K562 (cell line): ENCODE results near the gene OLFML2A. TPM values are rescaled to one million over a fixed set of nuclear protein-coding genes. Genes with fewer than 3 reads are reported as not detected.

ENCODE experiments used
- BHLHE40 ChIP-seq: IDR thresholded peaks from 2 replicates; pipeline ENCODE4 v1.6.1; 2011; ENCODE audit warnings: low read length, improper control_type of control experiment
- CBX5 ChIP-seq: IDR thresholded peaks from 2 replicates; pipeline ENCODE4 v1.6.1; 2014; ENCODE audit warnings: low read depth, borderline replicate concordance
- EP400 ChIP-seq: fragments of 450-650 bp; IDR thresholded peaks from 2 replicates; pipeline ENCODE4 v1.6.1; 2017; ENCODE audit warnings: antibody characterized with exemption, mild to moderate bottlenecking, moderate library complexity
- FOXJ2 ChIP-seq: fragments of 200-800 bp; sonication (Bioruptor generic); IDR thresholded peaks from 2 replicates; pipeline ENCODE4 v1.6.1; 2016; ENCODE audit warnings: missing genetic modification characterization, missing compliant biosample characterization
- GABPB2 ChIP-seq: fragments of 250-450 bp; sonication (Bioruptor Pico); conservative IDR thresholded peaks from 2 replicates; pipeline ENCODE4 v1.5.1; 2021; ENCODE audit warnings: mild to moderate bottlenecking
- GTF2E2 ChIP-seq: fragments of 200-800 bp; sonication (Bioruptor generic); IDR thresholded peaks from 2 replicates; pipeline ENCODE4 v1.6.1; 2016; ENCODE audit warnings: missing genetic modification characterization, missing compliant biosample characterization
- HDAC2 ChIP-seq: fragments of 450-650 bp; IDR thresholded peaks from 2 replicates; pipeline ENCODE4 v1.6.1; 2016; ENCODE audit warnings: mild to moderate bottlenecking
- HOXB6 ChIP-seq: fragments of 250-450 bp; sonication (Bioruptor Pico); IDR thresholded peaks from 2 replicates; pipeline ENCODE4 v1.5.1; 2022; ENCODE audit warnings: mild to moderate bottlenecking, borderline replicate concordance
- KDM1A ChIP-seq, 2 experiments: fragments of 450-650 bp; IDR thresholded peaks; 2 replicates each; pipeline ENCODE4 v1.6.1; 2016; ENCODE audit warnings: mild to moderate bottlenecking in 2 of 2
- KLF13 ChIP-seq: fragments of 450-650 bp; IDR thresholded peaks from 2 replicates; pipeline ENCODE4 v1.6.1; 2016; ENCODE audit warnings: missing genetic modification characterization, low read depth, mild to moderate bottlenecking, missing compliant biosample characterization, moderate library complexity, borderline replicate concordance
- MEF2D ChIP-seq: conservative IDR thresholded peaks from 2 replicates; pipeline ENCODE4 v1.6.1; 2016; ENCODE audit warnings: low read depth, missing genetic modification characterization, missing compliant biosample characterization
- MTA3 ChIP-seq: fragments of 450-650 bp; formaldehyde crosslinking; IDR thresholded peaks from 2 replicates; pipeline ENCODE4 v1.6.1; 2017; ENCODE audit warnings: mild to moderate bottlenecking, borderline replicate concordance
- NFATC3 ChIP-seq: fragments of 450-650 bp; IDR thresholded peaks from 2 replicates; pipeline ENCODE4 v1.6.1; 2017; ENCODE audit warnings: mild to moderate bottlenecking
- RBBP5 ChIP-seq: fragments of 200-600 bp; sonication (generic); IDR thresholded peaks from 2 replicates; pipeline ENCODE4 v1.6.1; 2012; ENCODE audit warnings: borderline replicate concordance, mild to moderate bottlenecking, low read length, control low read depth, inconsistent platforms; ENCODE audit not compliant: insufficient read depth, poor library complexity, severe bottlenecking
- SIN3B ChIP-seq: fragments of 450-650 bp; IDR thresholded peaks from 2 replicates; pipeline ENCODE4 v1.6.1; 2017; ENCODE audit warnings: low read depth, mild to moderate bottlenecking, moderate library complexity
- TCF7L2 ChIP-seq: fragments of 150-350 bp; IDR thresholded peaks from 2 replicates; pipeline ENCODE4 v1.6.1; 2016; ENCODE audit warnings: low read depth, mild to moderate bottlenecking, low read length, moderate library complexity
- U2AF2 ChIP-seq: fragments of 200-400 bp; formaldehyde crosslinking; optimal IDR thresholded peaks from 2 replicates; pipeline ENCODE3; 2017; ENCODE audit warnings: low read depth, mild to moderate bottlenecking, low read length
- ZNF124 ChIP-seq: sonication (generic); formaldehyde crosslinking; IDR thresholded peaks from 2 replicates; pipeline ENCODE4 v1.8.1; 2022; ENCODE audit warnings: missing genetic modification reagents
- ZNF165 ChIP-seq: fragments of 250-450 bp; sonication (Bioruptor Pico); IDR thresholded peaks from 2 replicates; pipeline ENCODE4 v1.4.0; 2020; ENCODE audit warnings: borderline replicate concordance
- ZNF253 ChIP-seq: fragments of 250-450 bp; sonication (Bioruptor Pico); conservative IDR thresholded peaks from 2 replicates; pipeline ENCODE4 v1.6.1; 2021; ENCODE audit warnings: mild to moderate bottlenecking
- ZNF41 ChIP-seq: fragments of 250-450 bp; sonication (Bioruptor Pico); conservative IDR thresholded peaks from 2 replicates; pipeline ENCODE4 v1.4.0; 2020; ENCODE audit warnings: mild to moderate bottlenecking
- ZNF431 ChIP-seq: sonication (generic); formaldehyde crosslinking; IDR thresholded peaks from 2 replicates; pipeline ENCODE4 v1.8.0; 2022; ENCODE audit warnings: mild to moderate bottlenecking, missing genetic modification reagents
- ZNF583 ChIP-seq: fragments of 250-450 bp; sonication (Bioruptor Pico); IDR thresholded peaks from 2 replicates; pipeline ENCODE4 v1.4.0; 2020
- ZNF778 ChIP-seq: fragments of 450-650 bp; formaldehyde crosslinking; IDR thresholded peaks from 2 replicates; pipeline ENCODE4 v1.4.0; 2020; ENCODE audit warnings: mild to moderate bottlenecking, moderate library complexity
- polyA plus RNA-seq, 8 experiments: library from polyadenylated mRNA; depleted of rRNA in 4 of 8; stranded (reverse) in 5 of 8; unstranded in 3 of 8; fragments of >200 nt; fragmentation: Nextera tagmentation in 2 of 8; fragmentation: Illumina TruSeq in 1 of 8; extraction: Ambion mirVana in 2 of 8; extraction: Trizol in 1 of 8; gene quantifications; 2 replicates each; pipeline versions ENCODE4 v1.2.1 to v1.2.3, GENCODE V29; 2011 to 2014; ENCODE audit warnings: inconsistent platforms in 1 of 8, missing spikeins in 1 of 8
- total RNA-seq, 7 experiments: library from RNA; depleted of rRNA in 6 of 7; stranded (reverse); fragments of >200 nt in 6 of 7; fragmentation: Illumina TruSeq in 2 of 7; extraction: Trizol in 2 of 7; gene quantifications; 2 replicates each; pipeline versions ENCODE4 v1.2.1 to v1.2.3, GENCODE V29; 2011 to 2021; ENCODE audit warnings: low replicate concordance in 1 of 7
- TF ChIP-seq, protein P1 (sequence below): fragments of 250-450 bp; sonication (Bioruptor Pico); IDR thresholded peaks from 2 replicates; pipeline ENCODE4 v1.5.0; 2021; ENCODE audit warnings: mild to moderate bottlenecking, moderate library complexity
- TF ChIP-seq, protein P2 (sequence below): fragments of 250-450 bp; sonication (Bioruptor Pico); IDR thresholded peaks from 2 replicates; pipeline ENCODE4 v1.8.0; 2021; ENCODE audit warnings: moderate library complexity, mild to moderate bottlenecking, inconsistent platforms

Gene OLFML2A
- total and polyA plus RNA-seq, 9 of the 15 experiments (the other 6 are each of a cell fraction or from before 2014, with no cell fraction given), result 0.16 TPM; not detected in 8

DNA sequence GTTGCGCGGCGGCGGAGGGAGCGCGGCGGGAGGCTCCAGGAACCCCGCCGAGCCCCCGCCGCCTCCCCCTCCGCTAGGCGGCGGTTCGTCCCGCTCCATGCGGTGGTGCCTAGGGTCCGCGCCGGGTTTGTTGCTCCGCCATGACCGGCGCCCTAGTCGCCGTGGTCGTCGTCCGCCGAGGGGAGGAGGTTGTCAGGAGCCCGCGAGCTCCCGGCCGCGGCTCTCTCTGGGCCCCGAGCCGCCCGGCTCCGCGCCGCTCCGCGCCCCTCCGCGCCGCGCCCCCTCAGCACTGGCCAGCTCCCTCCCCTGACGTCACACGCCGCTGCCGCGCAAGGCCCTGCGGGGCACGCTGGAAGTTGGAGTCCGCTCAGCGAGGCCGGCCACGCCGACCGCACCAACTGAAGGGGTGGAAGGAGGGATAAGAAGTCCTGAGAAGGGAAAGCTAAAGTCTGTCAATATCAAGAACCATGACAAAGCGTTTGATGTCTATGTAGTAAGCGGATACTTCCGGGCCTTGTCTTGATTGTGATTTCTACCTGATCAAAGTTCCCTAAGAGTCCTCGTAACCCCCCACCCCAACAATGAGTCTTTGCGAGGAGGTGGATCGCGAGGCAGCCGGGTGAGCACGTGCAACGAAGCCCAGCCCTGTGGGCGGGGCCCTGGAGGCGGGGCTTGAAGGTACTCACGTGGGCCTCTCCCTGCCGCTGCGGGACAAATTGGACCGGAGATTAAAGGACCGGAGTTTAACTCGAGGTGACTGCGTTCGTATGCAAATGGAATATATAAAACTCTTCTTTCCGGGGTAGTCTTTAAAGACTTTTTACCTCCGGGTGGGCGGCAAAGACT is 5.7 kb upstream of the OLFML2A start, which contains the start of gene NR6A1 (continued):
- TF ChIP-seq, protein P1, sequence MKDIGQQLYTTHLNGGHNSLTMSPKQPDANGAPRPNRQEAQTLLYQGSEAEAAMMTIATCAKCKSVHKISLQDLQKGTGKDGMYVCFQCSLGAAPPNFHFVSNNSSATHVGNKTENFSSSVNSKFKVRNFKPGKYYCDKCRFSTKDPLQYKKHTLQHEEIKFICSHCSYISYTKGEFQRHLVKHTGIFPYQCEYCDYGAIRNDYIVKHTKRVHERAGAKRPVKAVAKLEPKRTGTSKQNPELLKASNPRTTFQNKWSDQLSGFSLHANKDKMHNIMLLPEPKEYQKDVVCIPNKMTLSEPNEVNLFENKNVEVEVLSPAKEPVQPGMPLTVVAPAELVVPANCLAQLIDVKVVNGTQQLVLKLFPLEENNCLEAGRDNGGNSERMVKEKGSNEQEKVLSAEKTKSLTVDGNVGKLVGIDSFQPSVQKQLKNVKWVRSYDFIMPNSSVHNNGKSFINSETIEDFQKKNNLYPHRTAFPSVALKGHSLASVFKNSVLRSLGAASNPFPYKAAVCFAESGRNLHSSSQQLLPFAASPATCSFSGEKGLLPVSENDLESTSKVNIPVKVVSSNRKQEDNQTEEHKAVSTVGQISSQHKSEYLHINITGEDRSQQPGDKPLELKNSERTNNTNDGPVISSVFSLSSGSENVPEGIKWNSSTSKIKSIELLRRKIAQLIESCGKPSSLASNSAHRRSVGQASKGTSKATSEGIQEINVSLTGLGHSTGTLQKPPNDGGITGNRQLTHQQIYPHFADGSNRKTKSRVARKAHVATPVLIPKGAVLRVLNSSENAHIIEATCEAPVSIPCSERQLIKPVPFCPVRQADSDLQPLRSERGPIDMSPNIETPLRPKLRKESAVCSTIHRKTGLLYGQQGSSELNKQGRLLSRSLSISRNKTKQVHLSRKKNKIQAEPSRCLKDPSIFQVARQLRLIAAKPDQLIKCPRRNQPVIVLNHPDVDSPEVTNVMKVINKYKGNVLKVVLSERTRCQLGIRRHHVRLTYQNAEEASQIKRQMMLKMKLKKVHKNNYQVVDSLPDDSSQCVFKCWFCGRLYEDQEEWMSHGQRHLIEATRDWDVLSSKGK (CRISPR knock-in tag), result no peak
- TF ChIP-seq MEF2D (no peak), BHLHE40 (peak; percentile 99), GABPB2 (CRISPR knock-in tag) (no peak), ZNF124 (CRISPR knock-in tag) (no peak), ZNF165 (CRISPR knock-in tag) (no peak), GTF2E2 (tag) (no peak), MTA3 (peak; percentile 88), NFATC3 (no peak), ZNF583 (0 out of 2 replicates have a peak, but pooled peaks have one; percentile 31), HDAC2 (no peak), ZNF431 (CRISPR knock-in tag) (no peak), ZNF41 (CRISPR knock-in tag) (no peak), FOXJ2 (tag) (0 out of 2 replicates have a peak, but pooled peaks have one; percentile 10), ZNF253 (CRISPR knock-in tag) (no peak), EP400 (peak; percentile 93), KDM1A (IDR thresholded peaks at IDR 0.05) (0 out of 4 replicates have a peak, but pooled peaks of 1 of the 2 experiments have one; percentile 1), U2AF2 (no peak), CBX5 (no peak), SIN3B (peak; percentile 78), RBBP5 (peak; percentile 97), KLF13 (tag) (peak; percentile 76), ZNF778 (CRISPR knock-in tag) (no peak), HOXB6 (CRISPR knock-in tag) (no peak), TCF7L2 (peak; percentile 96)
- TF ChIP-seq, protein P2, sequence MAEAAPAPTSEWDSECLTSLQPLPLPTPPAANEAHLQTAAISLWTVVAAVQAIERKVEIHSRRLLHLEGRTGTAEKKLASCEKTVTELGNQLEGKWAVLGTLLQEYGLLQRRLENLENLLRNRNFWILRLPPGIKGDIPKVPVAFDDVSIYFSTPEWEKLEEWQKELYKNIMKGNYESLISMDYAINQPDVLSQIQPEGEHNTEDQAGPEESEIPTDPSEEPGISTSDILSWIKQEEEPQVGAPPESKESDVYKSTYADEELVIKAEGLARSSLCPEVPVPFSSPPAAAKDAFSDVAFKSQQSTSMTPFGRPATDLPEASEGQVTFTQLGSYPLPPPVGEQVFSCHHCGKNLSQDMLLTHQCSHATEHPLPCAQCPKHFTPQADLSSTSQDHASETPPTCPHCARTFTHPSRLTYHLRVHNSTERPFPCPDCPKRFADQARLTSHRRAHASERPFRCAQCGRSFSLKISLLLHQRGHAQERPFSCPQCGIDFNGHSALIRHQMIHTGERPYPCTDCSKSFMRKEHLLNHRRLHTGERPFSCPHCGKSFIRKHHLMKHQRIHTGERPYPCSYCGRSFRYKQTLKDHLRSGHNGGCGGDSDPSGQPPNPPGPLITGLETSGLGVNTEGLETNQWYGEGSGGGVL (CRISPR knock-in tag), result no peak
